IMR-90 (cell line): ENCODE data around the gene PARD3. TPM values are rescaled to one million over a fixed set of nuclear protein-coding genes. Genes with fewer than 3 reads are reported as not detected.

ENCODE experiments used
- ATAC-seq: fragments of 200-7000 bp; cut with Tn5 transposase; 2 replicates; pipeline ENCODE4 v1.9.1; 2020; ENCODE audit warnings: low read depth, mild to moderate bottlenecking, moderate library complexity
- BruUV-seq: library from RNA; stranded (reverse); fragments of 400-500 nt; replicated peaks from 2 replicates; lab custom pipeline; 2021; lab: Mats Ljungman, UMichigan
- CTCF ChIA-PET: fragments of 300-600 bp; formaldehyde crosslinking; extraction: SDS; loops from one replicate; lab custom pipeline; 2021; ENCODE audit warnings: antibody characterized with exemption; lab: Yijun Ruan, JAX
- POLR2A ChIA-PET: fragments of 300-600 bp; sonication (Branson Sonifier 250); formaldehyde crosslinking; loops from one replicate; lab custom pipeline; 2022; ENCODE audit warnings: antibody characterized with exemption; ENCODE audit not compliant: unreplicated experiment; lab: Charles Lee
- DNase-seq: peaks from one replicate; pipeline ENCODE4 v3.0.0; 2013
- H2AFZ ChIP-seq: replicated peaks from 2 replicates; pipeline ENCODE3; 2013; ENCODE audit warnings: low read length, mild to moderate bottlenecking; ENCODE audit not compliant: poor library complexity
- H2AK5ac ChIP-seq: 2 replicates; pipeline ENCODE4 v1.6.1; 2013; ENCODE audit warnings: low read depth, low read length, inconsistent platforms
- H2AK9ac ChIP-seq: replicated peaks from 2 replicates; pipeline ENCODE3; 2013; ENCODE audit warnings: mild to moderate bottlenecking, low read depth, low read length, moderate library complexity; ENCODE audit not compliant: poor library complexity
- H2BK120ac ChIP-seq: 2 replicates; pipeline ENCODE4 v1.6.1; 2013; ENCODE audit warnings: low read depth, low read length, inconsistent platforms
- H2BK15ac ChIP-seq: 3 replicates; pipeline ENCODE4 v1.6.1; 2013; ENCODE audit warnings: low read depth, low read length, inconsistent platforms
- H2BK20ac ChIP-seq: 2 replicates; pipeline ENCODE4 v1.6.1; 2013; ENCODE audit warnings: low read depth, mild to moderate bottlenecking, inconsistent platforms, low read length, moderate library complexity
- H2BK5ac ChIP-seq: 2 replicates; pipeline ENCODE4 v1.6.1; 2013; ENCODE audit warnings: mild to moderate bottlenecking, low read depth, low read length, inconsistent platforms; ENCODE audit not compliant: poor library complexity, severe bottlenecking
- H3K14ac ChIP-seq: replicated peaks from 2 replicates; pipeline ENCODE4 v1.6.1; 2013; ENCODE audit warnings: low read depth, low read length, inconsistent platforms
- H3K18ac ChIP-seq: 2 replicates; pipeline ENCODE4 v1.6.1; 2013; ENCODE audit warnings: low read depth, low read length, control low read depth
- H3K23ac ChIP-seq: 2 replicates; pipeline ENCODE4 v1.6.1; 2013; ENCODE audit warnings: low read depth, low read length, inconsistent platforms
- H3K27ac ChIP-seq: 2 replicates; pipeline ENCODE4 v1.5.1; 2013; ENCODE audit warnings: mild to moderate bottlenecking, control low read depth, low read length; ENCODE audit not compliant: insufficient read depth
- H3K27me3 ChIP-seq: 2 replicates; pipeline ENCODE4 v1.6.1; 2013; ENCODE audit warnings: low read length; ENCODE audit not compliant: control insufficient read depth, insufficient read depth
- H3K36me3 ChIP-seq: 2 replicates; pipeline ENCODE4 v1.6.1; 2013; ENCODE audit warnings: low read length, mixed read lengths; ENCODE audit not compliant: control insufficient read depth, insufficient read depth
- H3K4ac ChIP-seq: 2 replicates; pipeline ENCODE4 v1.6.1; 2013; ENCODE audit warnings: low read depth, low read length, inconsistent platforms
- H3K4me1 ChIP-seq: 2 replicates; pipeline ENCODE4 v1.6.1; 2013; ENCODE audit warnings: low read length, mixed read lengths; ENCODE audit not compliant: control insufficient read depth, insufficient read depth
- H3K4me2 ChIP-seq: 2 replicates; pipeline ENCODE4 v1.6.1; 2013; ENCODE audit warnings: low read depth, mild to moderate bottlenecking, control low read depth, low read length, moderate library complexity
- H3K4me3 ChIP-seq: 2 replicates; pipeline ENCODE4 v1.5.1; 2013; ENCODE audit warnings: low read depth, mild to moderate bottlenecking, control low read depth, low read length, moderate library complexity; ENCODE audit not compliant: insufficient read depth
- H3K56ac ChIP-seq: 2 replicates; pipeline ENCODE4 v1.6.1; 2013; ENCODE audit warnings: low read length, inconsistent platforms; ENCODE audit not compliant: insufficient read depth; ENCODE audit errors: extremely low read depth
- H3K79me1 ChIP-seq, 2 experiments: 2 replicates each; pipeline ENCODE4 v1.6.1; 2013; ENCODE audit warnings: low read length in 2 of 2, inconsistent platforms in 1 of 2, low read depth in 1 of 2
- H3K9ac ChIP-seq: 2 replicates; pipeline ENCODE4 v1.6.1; 2013; ENCODE audit warnings: low read depth, low read length, control low read depth
- H3K9me1 ChIP-seq: 2 replicates; pipeline ENCODE4 v1.6.1; 2013; ENCODE audit warnings: low read length, inconsistent platforms; ENCODE audit not compliant: insufficient read depth
- H3K9me3 ChIP-seq: 2 replicates; pipeline ENCODE4 v1.6.1; 2013; ENCODE audit warnings: low read length; ENCODE audit not compliant: control insufficient read depth, insufficient read depth
- H4K20me1 ChIP-seq: 2 replicates; pipeline ENCODE4 v1.6.1; 2013; ENCODE audit warnings: low read length, inconsistent platforms; ENCODE audit not compliant: insufficient read depth
- H4K5ac ChIP-seq: 2 replicates; pipeline ENCODE4 v1.6.1; 2013; ENCODE audit warnings: mild to moderate bottlenecking, low read depth, low read length, control low read depth
- H4K8ac ChIP-seq, 2 experiments: 2 replicates each; pipeline ENCODE4 v1.6.1; 2013; ENCODE audit warnings: low read depth in 2 of 2, low read length in 2 of 2, control low read depth in 1 of 2, inconsistent platforms in 1 of 2
- H4K91ac ChIP-seq: 2 replicates; pipeline ENCODE4 v1.6.1; 2013; ENCODE audit warnings: low read depth, low read length, inconsistent platforms; ENCODE audit not compliant: insufficient read depth
- CEBPB ChIP-seq: IDR thresholded peaks from 2 replicates; pipeline ENCODE4 v1.6.1; 2012; ENCODE audit warnings: low read depth, low read length, improper control_type of control experiment
- CHD1 ChIP-seq: IDR thresholded peaks from 2 replicates; pipeline ENCODE4 v1.6.1; 2012; ENCODE audit warnings: low read depth, low read length, improper control_type of control experiment
- CTCF ChIP-seq: conservative IDR thresholded peaks from 2 replicates; pipeline ENCODE4 v1.5.1; 2012; ENCODE audit warnings: mild to moderate bottlenecking, low read depth, low read length, improper control_type of control experiment
- MAZ ChIP-seq: IDR thresholded peaks from 2 replicates; pipeline ENCODE4 v1.6.1; 2012; ENCODE audit warnings: low read depth, mild to moderate bottlenecking, low read length, improper control_type of control experiment, moderate library complexity, borderline replicate concordance
- RCOR1 ChIP-seq: IDR thresholded peaks from 2 replicates; pipeline ENCODE4 v1.6.1; 2012; ENCODE audit warnings: mild to moderate bottlenecking, low read length, improper control_type of control experiment; ENCODE audit not compliant: insufficient replicate concordance
- RFX5 ChIP-seq: IDR thresholded peaks from 2 replicates; pipeline ENCODE4 v1.8.0; 2012; ENCODE audit warnings: low read depth, mild to moderate bottlenecking, low read length, moderate library complexity
- WGBS, 2 experiments: methylation state at CpG; one replicate each; pipeline versions ENCODE4 v1.1.5 to v1.1.7; 2013; ENCODE audit warnings: missing lambda C conversion rate in 2 of 2; ENCODE audit not compliant: insufficient read length in 1 of 2; ENCODE audit errors: extremely low coverage in 2 of 2; 5-methylcytosine and 5-hydroxymethylcytosine counted together
- dilution Hi-C: fragments of 300-500 bp; cut with HindIII; formaldehyde crosslinking; loops from one replicate; pipeline ENCODE4 v1.14.3; 2018; ENCODE audit warnings: low sequenced_read_pairs; ENCODE audit not compliant: unreplicated experiment
- in situ Hi-C: fragments of 300-500 bp; cut with MboI; formaldehyde crosslinking; loops from 3 replicates; pipeline ENCODE4 v1.14.3; 2019; ENCODE audit warnings: low sequenced_read_pairs, inconsistent platforms, mixed read lengths
- intact Hi-C: fragments of 100-400 bp; cut with micrococcal nuclease; formaldehyde crosslinking; loops from 2 replicates; pipeline ENCODE4 v1.10.0; 2022
- polyA plus RNA-seq, 3 experiments: library from polyadenylated mRNA; depleted of rRNA; stranded (reverse); fragments of >200 nt; gene quantifications; 2 replicates each; pipeline ENCODE4 v1.2.3, GENCODE V29; 2012; ENCODE audit warnings: low replicate concordance in 1 of 3
- total RNA-seq: library from RNA; depleted of rRNA; stranded (reverse); fragments of >200 nt; gene quantifications from 2 replicates; pipeline ENCODE4 v1.2.3, GENCODE V29; 2012
- TF ChIP-seq, protein P1 (sequence below): fragments of 150-350 bp; IDR thresholded peaks from 2 replicates; pipeline ENCODE4 v1.6.1; 2016; ENCODE audit warnings: low read depth, mild to moderate bottlenecking, low read length, moderate library complexity, borderline replicate concordance
- TF ChIP-seq, protein P2 (sequence below): fragments of 150-350 bp; IDR thresholded peaks from 2 replicates; pipeline ENCODE4 v1.6.1; 2017; ENCODE audit warnings: mild to moderate bottlenecking, antibody characterized with exemption, low read length, low read depth

PARD3 gene
- total and polyA plus RNA-seq, 2 of the 4 experiments (the other 2 are of a cell fraction), result 14.6 to 37.5 TPM

DNA sequence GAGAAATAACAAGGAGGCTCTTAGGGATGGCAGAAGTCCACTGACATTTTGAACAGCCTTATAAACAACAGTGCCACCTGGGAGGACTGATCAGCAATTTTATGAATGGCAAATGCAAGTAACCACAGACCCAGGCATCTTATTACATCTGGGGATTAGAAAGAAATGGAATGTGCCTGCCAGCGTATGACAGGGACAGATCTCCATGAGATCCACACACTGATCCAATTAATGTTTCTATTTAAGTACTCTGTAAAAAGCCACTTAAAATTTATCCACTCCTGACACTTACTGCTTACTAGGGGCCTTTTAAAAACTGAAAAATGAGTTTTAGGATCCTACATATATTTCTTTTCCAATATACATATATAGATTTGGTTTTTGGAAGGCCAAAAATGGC is 28.6 kb downstream of the PARD3 start:
- ATAC-seq (peak; percentile 36; the same call in 1 of the 2 replicates), DNase-seq (peak; percentile 21)
- Histone ChIP-seq H2AFZ (no peak overlapping the region), H3K56ac (no peak overlapping the region), H3K79me1 (peaks cover 21 to 69% of the 10 kb centered on the region in 2 experiments; a peak in 3 of 4 replicates), H2AK5ac (no peak overlapping the region), H2AK9ac (no peak overlapping the region), H3K14ac (no peak overlapping the region), H3K4me3 (no peak overlapping the region), H3K9ac (no peak overlapping the region), H2BK20ac (no peak overlapping the region), H2BK15ac (no peak overlapping the region), H4K20me1 (peaks cover 31% of the 10 kb centered on the region), H3K9me3 (no peaks in the 10 kb centered on the region), H2BK5ac (no peak overlapping the region), H3K36me3 (no peaks in the 10 kb centered on the region), H3K27ac (no peak overlapping the region), H2BK120ac (no peak overlapping the region), H3K18ac (no peak overlapping the region), H4K5ac (no peak overlapping the region), H3K9me1 (peaks cover 7% of the 10 kb centered on the region; the same call in 1 of the 2 replicates), H3K27me3 (no peaks in the 10 kb centered on the region), H4K91ac (no peak overlapping the region), H3K4me1 (peaks cover 5% of the 10 kb centered on the region; the same call in 1 of the 2 replicates), H3K23ac (no peak overlapping the region), H3K4me2 (no peak overlapping the region), H4K8ac (no peak overlapping the region), H3K4ac (no peak overlapping the region)
- TF ChIP-seq RCOR1, result no peak
- TF ChIP-seq, protein P1, sequence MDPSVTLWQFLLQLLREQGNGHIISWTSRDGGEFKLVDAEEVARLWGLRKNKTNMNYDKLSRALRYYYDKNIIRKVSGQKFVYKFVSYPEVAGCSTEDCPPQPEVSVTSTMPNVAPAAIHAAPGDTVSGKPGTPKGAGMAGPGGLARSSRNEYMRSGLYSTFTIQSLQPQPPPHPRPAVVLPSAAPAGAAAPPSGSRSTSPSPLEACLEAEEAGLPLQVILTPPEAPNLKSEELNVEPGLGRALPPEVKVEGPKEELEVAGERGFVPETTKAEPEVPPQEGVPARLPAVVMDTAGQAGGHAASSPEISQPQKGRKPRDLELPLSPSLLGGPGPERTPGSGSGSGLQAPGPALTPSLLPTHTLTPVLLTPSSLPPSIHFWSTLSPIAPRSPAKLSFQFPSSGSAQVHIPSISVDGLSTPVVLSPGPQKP, result no peak
- no peak for TF ChIP-seq CEBPB
- TF ChIP-seq CTCF, result no peak
- TF ChIP-seq MAZ, result no peak
- TF ChIP-seq RFX5, result no peak
- TF ChIP-seq, protein P2, sequence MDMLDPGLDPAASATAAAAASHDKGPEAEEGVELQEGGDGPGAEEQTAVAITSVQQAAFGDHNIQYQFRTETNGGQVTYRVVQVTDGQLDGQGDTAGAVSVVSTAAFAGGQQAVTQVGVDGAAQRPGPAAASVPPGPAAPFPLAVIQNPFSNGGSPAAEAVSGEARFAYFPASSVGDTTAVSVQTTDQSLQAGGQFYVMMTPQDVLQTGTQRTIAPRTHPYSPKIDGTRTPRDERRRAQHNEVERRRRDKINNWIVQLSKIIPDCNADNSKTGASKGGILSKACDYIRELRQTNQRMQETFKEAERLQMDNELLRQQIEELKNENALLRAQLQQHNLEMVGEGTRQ, result no peak
- no peak for TF ChIP-seq CHD1
- no CpG with 5 or more reads among the region's 1 CpG for WGBS, 2 experiments
- ChIA-PET POLR2A (no interaction called here), CTCF (no interaction called here)
- intact Hi-C loops, result no loop called here
- in situ Hi-C loops, result no loop called here
- BruUV-seq, result no TSS peak
- dilution Hi-C loops, result no loop called here
